NT2/D1 (cell line): Measurements from ENCODE around the gene OR52L1.

Source experiments
- DNase-seq: peaks from one replicate; pipeline ENCODE4 v3.0.0-alpha.2; 2011; ENCODE audit warnings: low read depth, low spot score
- H3K27me3 ChIP-seq: 2 replicates; pipeline ENCODE4 v1.6.0; 2011; ENCODE audit warnings: mild to moderate bottlenecking; ENCODE audit not compliant: insufficient read length, insufficient read depth
- H3K36me3 ChIP-seq: 2 replicates; pipeline ENCODE4 v1.6.1; 2011; ENCODE audit warnings: mild to moderate bottlenecking, low read length, mixed read lengths; ENCODE audit not compliant: insufficient read depth, insufficient read length
- H3K4me1 ChIP-seq: 2 replicates; pipeline ENCODE4 v1.5.1; 2011; ENCODE audit not compliant: insufficient read depth, insufficient read length
- H3K4me3 ChIP-seq: 2 replicates; pipeline ENCODE4 v1.5.1; 2011; ENCODE audit warnings: low read depth; ENCODE audit not compliant: insufficient read length
- H3K9ac ChIP-seq: 2 replicates; pipeline ENCODE4 v1.6.0; 2011; ENCODE audit warnings: low read depth; ENCODE audit not compliant: insufficient read length
- H3K9me3 ChIP-seq: 2 replicates; pipeline ENCODE4 v1.5.1; 2011; ENCODE audit warnings: mild to moderate bottlenecking, low read length; ENCODE audit not compliant: insufficient read depth
- SUZ12 ChIP-seq: IDR thresholded peaks from 2 replicates; pipeline ENCODE4 v1.6.1; 2011; ENCODE audit not compliant: insufficient read length, insufficient read depth; ENCODE audit errors: extremely low read depth
- YY1 ChIP-seq: IDR thresholded peaks from 2 replicates; pipeline ENCODE4 v1.6.1; 2011; ENCODE audit not compliant: insufficient read length, insufficient read depth
- ZNF274 ChIP-seq: IDR thresholded peaks from 2 replicates; pipeline ENCODE4 v1.6.1; 2011; ENCODE audit warnings: mild to moderate bottlenecking, low read depth, low read length

The OR52L1 gene

GRCh38 chr11:5940748-5941147 lies 46.0 kb downstream of the OR52L1 start:
- TF ChIP-seq YY1 = no peak
- no peak for TF ChIP-seq SUZ12
- no peak for TF ChIP-seq ZNF274
- Histone ChIP-seq H3K4me1 (no peaks in the 10 kb centered on the region), H3K9ac (no peak overlapping the region), H3K27me3 (no peaks in the 10 kb centered on the region), H3K36me3 (no peaks in the 10 kb centered on the region), H3K9me3 (no peaks in the 10 kb centered on the region), H3K4me3 (no peak overlapping the region)
- no peak for DNase-seq

- Histone ChIP-seq H3K27me3 (no peaks in the 10 kb centered on the region), H3K9ac (no peak overlapping the region), H3K4me3 (no peak overlapping the region), H3K36me3 (no peaks in the 10 kb centered on the region), H3K9me3 (no peaks in the 10 kb centered on the region), H3K4me1 (no peaks in the 10 kb centered on the region)
- TF ChIP-seq ZNF274 = no peak
- TF ChIP-seq SUZ12 = no peak
- no peak for TF ChIP-seq YY1
- DNase-seq = no peak
These were observed 48.2 kb downstream of the OR52L1 start for GRCh38 chr11:5938603-5938965.

GRCh38 chr11:5937868-5938602 lies 48.8 kb downstream of the OR52L1 start:
- TF ChIP-seq ZNF274 (no peak), YY1 (no peak), SUZ12 (no peak)
- no peak overlapping the region for H3K9ac ChIP-seq

More at GRCh38 chr11:5937868-5938602, 48.8 kb downstream of the OR52L1 start:
- Histone ChIP-seq H3K27me3 (no peaks in the 10 kb centered on the region), H3K4me1 (no peaks in the 10 kb centered on the region), H3K36me3 (no peaks in the 10 kb centered on the region), H3K4me3 (no peak overlapping the region), H3K9me3 (no peaks in the 10 kb centered on the region)
- DNase-seq = no peak
